Measurements from ENCODE around the gene SEC14L3. TPM values are rescaled to one million over a fixed set of nuclear protein-coding genes. Genes with fewer than 3 reads are reported as not detected.

The SEC14L3 gene
- not detected for total RNA-seq

DNA sequence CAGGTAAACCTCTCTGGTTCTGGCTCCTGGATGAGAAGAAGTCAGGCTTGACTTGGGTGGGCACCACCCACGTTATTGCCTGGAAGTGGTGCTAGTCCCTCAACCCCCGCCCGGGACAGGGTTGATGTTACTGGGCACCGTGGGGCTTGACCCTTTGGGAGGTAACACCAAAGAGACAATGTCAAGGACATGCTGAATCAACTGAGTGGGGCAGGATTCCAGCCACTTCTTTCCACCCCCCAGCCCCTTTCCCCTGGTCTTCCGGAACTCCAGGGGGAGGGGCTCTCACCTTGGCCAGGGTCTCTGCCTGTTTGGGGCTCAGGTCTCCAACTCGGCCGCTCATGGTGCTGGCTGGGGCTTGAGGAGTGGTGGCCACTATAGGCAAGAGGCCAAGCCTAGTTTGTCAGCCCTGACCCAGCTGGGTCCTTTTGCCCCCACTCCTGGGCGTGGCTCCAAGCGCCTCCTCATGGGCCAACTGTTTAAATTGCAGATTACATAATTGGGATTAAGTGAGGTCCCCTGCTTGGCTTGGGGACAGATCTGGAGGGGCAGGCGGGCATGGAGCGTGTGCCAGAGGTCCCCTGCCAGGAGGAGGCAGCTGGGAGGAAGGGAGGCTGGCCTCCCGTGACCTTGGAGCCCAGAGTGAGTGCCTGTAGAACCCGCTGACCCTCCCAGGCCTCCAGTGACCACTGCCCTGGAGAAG, at the start of gene SEC14L3:
SEC14L3 (minus strand) TSS at position 402 of the 703 bp plus-strand sequence; CDS start at position 343, 59 bp downstream.
- TF ChIP-seq, protein P1, sequence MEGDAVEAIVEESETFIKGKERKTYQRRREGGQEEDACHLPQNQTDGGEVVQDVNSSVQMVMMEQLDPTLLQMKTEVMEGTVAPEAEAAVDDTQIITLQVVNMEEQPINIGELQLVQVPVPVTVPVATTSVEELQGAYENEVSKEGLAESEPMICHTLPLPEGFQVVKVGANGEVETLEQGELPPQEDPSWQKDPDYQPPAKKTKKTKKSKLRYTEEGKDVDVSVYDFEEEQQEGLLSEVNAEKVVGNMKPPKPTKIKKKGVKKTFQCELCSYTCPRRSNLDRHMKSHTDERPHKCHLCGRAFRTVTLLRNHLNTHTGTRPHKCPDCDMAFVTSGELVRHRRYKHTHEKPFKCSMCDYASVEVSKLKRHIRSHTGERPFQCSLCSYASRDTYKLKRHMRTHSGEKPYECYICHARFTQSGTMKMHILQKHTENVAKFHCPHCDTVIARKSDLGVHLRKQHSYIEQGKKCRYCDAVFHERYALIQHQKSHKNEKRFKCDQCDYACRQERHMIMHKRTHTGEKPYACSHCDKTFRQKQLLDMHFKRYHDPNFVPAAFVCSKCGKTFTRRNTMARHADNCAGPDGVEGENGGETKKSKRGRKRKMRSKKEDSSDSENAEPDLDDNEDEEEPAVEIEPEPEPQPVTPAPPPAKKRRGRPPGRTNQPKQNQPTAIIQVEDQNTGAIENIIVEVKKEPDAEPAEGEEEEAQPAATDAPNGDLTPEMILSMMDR (IDR thresholded peaks at IDR 0.05): no peak
- no peak for DNase-seq (ENCODE audit: low spot score)

DNA sequence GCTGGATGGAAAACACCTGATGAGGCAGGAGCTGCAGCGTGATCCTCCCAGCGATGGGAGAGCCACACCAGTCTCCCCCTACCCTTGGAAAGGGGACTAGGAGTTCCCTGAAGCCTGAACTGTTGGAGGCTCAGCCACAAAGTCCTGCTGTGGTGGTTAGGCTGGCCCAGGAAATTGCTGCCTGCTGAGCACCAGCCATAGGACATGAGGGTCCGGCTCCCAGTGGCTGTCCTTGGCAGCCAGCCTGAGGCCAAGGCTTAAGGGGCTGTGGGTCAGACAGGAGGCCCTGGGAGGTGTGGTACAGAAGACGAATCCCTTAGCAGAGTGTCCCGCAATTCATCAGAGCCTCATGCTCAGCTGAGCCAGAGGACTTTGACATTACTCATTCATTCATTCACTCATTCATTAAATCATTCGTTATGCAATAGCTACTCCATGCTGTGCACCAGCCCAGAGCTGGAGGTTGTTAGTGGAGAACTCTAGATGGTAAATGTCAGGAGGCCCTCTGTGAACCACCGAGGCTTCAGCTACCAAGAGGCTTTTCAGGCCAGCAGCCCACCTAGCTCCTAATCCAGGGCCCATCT, 48.1 kb upstream of the SEC14L3 start:
- Histone ChIP-seq H3K36me3 (no peaks in the 10 kb centered on the region), H3K4me3 (no peak overlapping the region), H3K27ac (no peak overlapping the region), H3K27me3 (no peaks in the 10 kb centered on the region), H3K9me3 (no peaks in the 10 kb centered on the region), H3K4me1 (no peaks in the 10 kb centered on the region)
- TF ChIP-seq, protein P1 (IDR thresholded peaks at IDR 0.05): no peak
- no peak for DNase-seq (ENCODE audit: low spot score)

More for the DNA sequence above, at the start of gene SEC14L3:
- H3K27me3 ChIP-seq: no peaks in the 10 kb centered on the region
- H3K27ac ChIP-seq: no peak within 1 kb of the TSS
- no peaks in the 10 kb centered on the region for H3K36me3 ChIP-seq
- no peaks in the 10 kb centered on the region for H3K9me3 ChIP-seq
- H3K4me1 ChIP-seq: no peaks in the 10 kb centered on the region
- no peak within 1 kb of the TSS for H3K4me3 ChIP-seq

DNA sequence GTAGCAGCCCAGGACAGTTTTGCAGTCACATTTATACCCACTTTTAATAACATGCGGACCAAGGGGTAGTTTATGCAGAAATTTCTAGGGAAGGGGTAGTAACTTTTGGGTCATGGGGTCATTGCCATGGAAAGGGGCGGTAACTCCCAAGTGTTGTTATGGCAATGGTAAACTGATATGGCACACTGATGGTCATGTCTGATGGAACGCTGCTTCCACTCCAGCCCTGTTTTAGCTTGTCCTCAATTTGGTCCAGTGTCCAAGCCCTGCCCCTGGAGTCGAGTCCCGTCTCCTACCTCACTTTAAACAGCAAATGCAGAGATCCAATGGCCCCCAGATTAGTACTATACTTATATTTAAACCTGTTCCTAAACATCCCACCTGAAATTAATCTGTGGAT, 44.9 kb upstream of the SEC14L3 start:
- Histone ChIP-seq H3K9me3 (no peaks in the 10 kb centered on the region), H3K4me1 (no peaks in the 10 kb centered on the region), H3K4me3 (no peak overlapping the region), H3K36me3 (no peaks in the 10 kb centered on the region), H3K27ac (no peak overlapping the region), H3K27me3 (no peaks in the 10 kb centered on the region)
- no peak for DNase-seq (ENCODE audit: low spot score)
- TF ChIP-seq, protein P1 (IDR thresholded peaks at IDR 0.05): no peak

DNA sequence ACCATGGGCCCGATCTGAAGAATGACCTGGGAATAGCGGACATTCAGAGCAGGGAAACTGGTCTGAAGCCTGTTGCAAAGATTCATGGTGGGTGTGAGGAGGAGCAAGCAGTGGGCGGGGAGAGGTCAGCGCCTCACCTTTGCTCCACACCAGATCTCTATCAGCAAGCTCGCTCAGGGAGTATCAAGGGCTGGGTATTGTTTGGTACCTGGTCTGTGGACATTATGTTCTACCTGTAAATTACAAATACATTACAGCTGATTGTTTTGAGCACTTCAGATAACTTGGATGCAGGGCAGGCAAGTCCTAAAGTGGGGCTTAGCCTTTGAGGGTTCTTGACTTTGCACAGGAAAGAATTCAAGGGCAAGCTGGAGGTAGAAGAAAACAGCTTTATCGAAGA, 44.5 kb upstream of the SEC14L3 start:
- H3K27ac ChIP-seq: no peak overlapping the region
- no peak for DNase-seq (ENCODE audit: low spot score)
- no peak overlapping the region for H3K4me3 ChIP-seq
- no peaks in the 10 kb centered on the region for H3K36me3 ChIP-seq
- TF ChIP-seq, protein P1 (IDR thresholded peaks at IDR 0.05): no peak
- no peaks in the 10 kb centered on the region for H3K9me3 ChIP-seq
- H3K4me1 ChIP-seq: no peaks in the 10 kb centered on the region
- H3K27me3 ChIP-seq: no peaks in the 10 kb centered on the region

DNA sequence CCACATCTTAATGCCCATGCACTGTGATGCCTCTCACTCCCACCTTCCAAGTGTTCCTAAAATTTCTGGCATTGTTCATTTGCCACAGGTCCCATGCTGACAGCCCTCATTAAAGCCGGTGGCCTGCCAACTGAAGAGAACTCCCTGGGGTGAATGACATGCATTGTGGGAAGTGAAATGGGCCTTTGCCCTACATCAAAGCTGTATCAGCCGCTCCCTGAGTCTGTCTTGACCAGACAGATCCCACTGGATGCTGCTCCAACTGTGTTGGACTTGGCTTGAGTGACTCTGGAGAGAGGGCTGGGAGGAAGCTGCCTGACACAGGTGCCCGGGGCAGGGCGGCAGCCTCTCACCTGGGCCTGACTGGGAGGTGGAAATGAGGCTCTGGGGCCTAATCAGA, 42.4 kb upstream of the SEC14L3 start:
- Histone ChIP-seq H3K4me1 (no peaks in the 10 kb centered on the region), H3K9me3 (no peaks in the 10 kb centered on the region)
- TF ChIP-seq, protein P1 (IDR thresholded peaks at IDR 0.05): no peak

More for the DNA sequence above, 42.4 kb upstream of the SEC14L3 start:
- H3K36me3 ChIP-seq: no peaks in the 10 kb centered on the region
- H3K4me3 ChIP-seq: no peak overlapping the region
- no peak for DNase-seq (ENCODE audit: low spot score)
- H3K27ac ChIP-seq: no peak overlapping the region
- H3K27me3 ChIP-seq: no peaks in the 10 kb centered on the region

All from right atrium auricular region (tissue), 2 donors.